HepG2 (cell line): ENCODE data around the gene NDUFB10. TPM values are rescaled to one million over a fixed set of nuclear protein-coding genes. Genes with fewer than 3 reads are reported as not detected.
A peak's percentile ranks its signal among the peaks of the same experiment; 100 is the strongest.

Source experiments
- ATAC-seq: fragments of 200-7000 bp; cut with Tn5 transposase; 3 replicates; pipeline ENCODE4 v1.9.1; 2020; ENCODE audit warnings: mild to moderate bottlenecking, moderate library complexity
- BruUV-seq: library from RNA; stranded (reverse); fragments of 400-500 nt; replicated peaks from 2 replicates; lab custom pipeline; 2021; lab: Mats Ljungman, UMichigan
- CTCF ChIA-PET: fragments of 300-600 bp; formaldehyde crosslinking; extraction: SDS; loops from one replicate; lab custom pipeline; 2021; ENCODE audit warnings: low total read pairs, inconsistent platforms, low intra/inter-chr PET ratio; lab: Yijun Ruan, JAX
- POLR2A ChIA-PET: fragments of 350-600 bp; sonication (Branson Sonifier 250); formaldehyde crosslinking; loops from one replicate; lab custom pipeline; 2020; ENCODE audit warnings: antibody characterized with exemption, inconsistent platforms; lab: Yijun Ruan, JAX
- DNase-seq: peaks from one replicate; pipeline ENCODE4 v3.0.0-alpha.2; 2015; ENCODE audit warnings: low spot score
- FAIRE-seq: peaks from 3 replicates; lab custom pipeline; 2011; peaks lifted over from hg19 to GRCh38; lab: Jason Lieb, UNC
- H2AFZ ChIP-seq: one replicate; pipeline ENCODE4 v1.6.1; 2011; ENCODE audit warnings: low read length, inconsistent platforms
- H3K27ac ChIP-seq: fragments of 300-600 bp; 3 replicates; pipeline ENCODE4 v1.8.0; 2011; ENCODE audit warnings: mixed run types, mild to moderate bottlenecking, mixed read lengths, low read length, inconsistent platforms; ENCODE audit not compliant: insufficient read depth; ENCODE audit errors: extremely low read length
- H3K27me3 ChIP-seq, 2 experiments: fragments of 200-600 bp in 1 of 2; 2 replicates in 1 of 2; 3 replicates in 1 of 2; pipeline versions ENCODE4 v1.6.0 to v1.8.0; 2011; ENCODE audit warnings: low read length in 2 of 2, mild to moderate bottlenecking in 2 of 2, moderate library complexity in 2 of 2, inconsistent platforms in 1 of 2; ENCODE audit not compliant: insufficient read depth in 2 of 2, control insufficient read depth in 1 of 2
- H3K36me3 ChIP-seq, 2 experiments: fragments of 200-600 bp in 1 of 2; replicated peaks in 1 of 2; 2 replicates in 1 of 2; 3 replicates in 1 of 2; pipeline versions ENCODE4 v1.5.1 to v1.8.0; 2011; ENCODE audit warnings: low read length in 2 of 2, inconsistent platforms in 1 of 2; ENCODE audit not compliant: insufficient read depth in 2 of 2, control insufficient read depth in 1 of 2
- H3K4me1 ChIP-seq: 2 replicates; pipeline ENCODE4 v1.5.1; 2012; ENCODE audit warnings: low read length, inconsistent platforms; ENCODE audit not compliant: insufficient read depth
- H3K4me2 ChIP-seq: 2 replicates; pipeline ENCODE4 v1.6.0; 2011; ENCODE audit warnings: low read depth, low read length, inconsistent platforms
- H3K4me3 ChIP-seq, 3 experiments: fragments of 200-600 bp in 1 of 3; sonication (generic), shearing (Covaris generic) in 1 of 3; replicated peaks in 1 of 3; 2 replicates each; pipeline ENCODE4 v1.5.1; 2011 to 2016; ENCODE audit warnings: low read length in 3 of 3, inconsistent platforms in 2 of 3, low read depth in 2 of 3, mild to moderate bottlenecking in 2 of 3, control low read depth in 1 of 3, mixed read lengths in 1 of 3; ENCODE audit not compliant: insufficient read depth in 1 of 3
- H3K79me2 ChIP-seq: one replicate; pipeline ENCODE4 v1.6.1; 2011; ENCODE audit warnings: low read length, inconsistent platforms; ENCODE audit not compliant: insufficient read depth
- H3K9ac ChIP-seq: 2 replicates; pipeline ENCODE4 v1.6.0; 2011; ENCODE audit warnings: mild to moderate bottlenecking, low read depth, low read length, inconsistent platforms; ENCODE audit not compliant: insufficient read depth
- H3K9me3 ChIP-seq: 2 replicates; pipeline ENCODE4 v1.5.1; 2012; ENCODE audit warnings: mild to moderate bottlenecking, low read length
- H4K20me1 ChIP-seq: 2 replicates; pipeline ENCODE4 v1.6.0; 2011; ENCODE audit warnings: inconsistent platforms, mild to moderate bottlenecking, low read length, moderate library complexity; ENCODE audit not compliant: insufficient read depth
- AGO2 ChIP-seq: fragments of 200-400 bp; formaldehyde crosslinking; optimal IDR thresholded peaks from 2 replicates; pipeline ENCODE3; 2017; ENCODE audit warnings: mild to moderate bottlenecking, low read depth, low read length, moderate library complexity
- ISX ChIP-seq: sonication (generic); formaldehyde crosslinking; conservative IDR thresholded peaks from 2 replicates; pipeline ENCODE4 v1.5.0; 2020; ENCODE audit warnings: missing genetic modification reagents
- PHF21A ChIP-seq: sonication (generic); formaldehyde crosslinking; IDR thresholded peaks from 2 replicates; pipeline ENCODE4 v1.5.0; 2020; ENCODE audit warnings: mild to moderate bottlenecking, missing genetic modification reagents
- RBFOX2 ChIP-seq: fragments of 200-400 bp; formaldehyde crosslinking; IDR thresholded peaks from 2 replicates; pipeline ENCODE4 v1.6.1; 2017; ENCODE audit warnings: low read depth, mild to moderate bottlenecking, low read length
- WGBS: methylation state at CpG from one replicate; pipeline ENCODE4 v1.1.6; 2017; ENCODE audit warnings: low lambda C conversion rate; 5-methylcytosine and 5-hydroxymethylcytosine counted together
- in situ Hi-C: cut with HindIII; loops from 2 replicates; pipeline ENCODE4 v1.10.0; 2017; ENCODE audit warnings: low pct_unique_long_range_greater_than_20kb; ENCODE audit not compliant: extremely low pct_ligation_motif_present
- intact Hi-C: fragments of 100-400 bp; cut with micrococcal nuclease; formaldehyde crosslinking; loops from one replicate; pipeline ENCODE4 v1.10.0; 2022; ENCODE audit not compliant: unreplicated experiment
- polyA plus RNA-seq, 8 experiments: library from polyadenylated mRNA; depleted of rRNA in 3 of 8; stranded (reverse) in 7 of 8; unstranded in 1 of 8; fragments of >200 nt; fragmentation: Illumina TruSeq in 4 of 8; extraction: Trizol in 4 of 8; gene quantifications; 2 replicates each; pipeline versions ENCODE4 v1.2.1 to v1.2.3, GENCODE V29; 2011 to 2016; ENCODE audit warnings: low read depth in 4 of 8, missing spikeins in 1 of 8, mixed read lengths in 1 of 8; ENCODE audit not compliant: insufficient read depth in 1 of 8
- total RNA-seq, 5 experiments: library from RNA; depleted of rRNA; stranded (reverse); fragments of >200 nt; fragmentation: Illumina TruSeq; extraction: Trizol; gene quantifications; 2 replicates each; pipeline ENCODE4 v1.2.3, GENCODE V29; 2016; ENCODE audit warnings: low read depth in 1 of 5

Gene NDUFB10
- total and polyA plus RNA-seq, 2 of the 13 experiments (the other 11 are each of a cell fraction or from before 2014, with no cell fraction given): 68.6 to 157 TPM

- DNase-seq: no peak
- WGBS: 99% methylated on average over 22 of the region's 39 CpGs
- TF ChIP-seq PHF21A (no peak), AGO2 (peak; percentile 18), RBFOX2 (0 out of 2 replicates have a peak, but pooled peaks have one; percentile 34)
- FAIRE-seq: no peak
- ChIA-PET CTCF (no interaction called here), POLR2A (interaction anchor here (1.3 to 2.3 kb wide), 2 partner anchors 10 to 35 kb away, joined by 3 to 6 read pairs; partner anchors contain the start of gene RPS2)
- H3K27me3 ChIP-seq: no peaks in the 10 kb centered on the region
- H3K4me1 ChIP-seq: peaks cover 5% of the 10 kb centered on the region
- ATAC-seq: no peak
- peaks cover 3% of the 10 kb centered on the region for H3K79me2 ChIP-seq
- BruUV-seq: no TSS peak
- H4K20me1 ChIP-seq: peaks cover 5% of the 10 kb centered on the region; the same call in 1 of the 2 replicates
- H2AFZ ChIP-seq: no peak overlapping the region
- no peak overlapping the region for H3K4me3 ChIP-seq
- no peaks in the 10 kb centered on the region for H3K9me3 ChIP-seq
- no peak overlapping the region for H3K4me2 ChIP-seq
- in situ Hi-C loops (no loop called here), intact Hi-C loops (no loop called here)
- no peak overlapping the region for H3K9ac ChIP-seq
- peaks cover 29 to 45% of the 10 kb centered on the region in 2 experiments for H3K36me3 ChIP-seq
- H3K27ac ChIP-seq: no peak overlapping the region
Measured at GRCh38 chr16:1998852-1999801, 39.8 kb downstream of the NDUFB10 start.

DNA sequence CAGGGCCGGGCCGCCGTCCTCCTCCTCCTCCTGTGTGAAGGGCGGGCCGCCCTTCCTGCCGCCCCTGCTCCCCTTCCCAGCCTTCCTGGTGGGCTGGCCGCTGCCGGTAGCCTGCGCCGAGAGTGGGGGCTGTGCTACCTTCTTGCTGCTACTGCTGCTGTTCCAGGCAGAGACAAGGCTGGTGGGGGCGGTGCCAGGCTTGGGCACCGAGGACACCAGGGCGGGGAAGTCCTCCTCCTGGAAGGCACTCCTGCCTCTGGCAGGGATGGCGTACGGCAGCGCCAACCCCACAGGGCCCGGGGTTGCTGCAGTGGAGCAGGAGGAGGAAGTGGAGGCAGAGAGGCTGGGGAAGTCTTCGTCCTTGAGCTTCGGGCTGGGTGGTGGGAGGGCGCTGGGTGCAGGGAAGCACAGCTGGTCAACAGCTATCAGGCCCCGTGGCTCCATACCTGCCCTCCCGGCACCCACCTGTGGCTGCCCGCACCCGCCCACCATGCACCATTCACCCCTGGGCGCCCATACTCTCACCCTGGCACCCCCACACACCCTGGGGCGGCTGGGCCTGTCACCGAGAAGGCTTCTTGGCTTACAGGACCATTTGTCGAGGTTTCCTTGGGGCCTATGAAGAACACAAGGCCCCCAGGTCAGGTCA, 40.7 kb downstream of the NDUFB10 start:
- CTCF ChIA-PET: no interaction called here
- in situ Hi-C loops: no loop called here
- H3K4me1 ChIP-seq: peaks cover 11% of the 10 kb centered on the region
- no peak overlapping the region for H3K9ac ChIP-seq
- no peaks in the 10 kb centered on the region for H3K9me3 ChIP-seq
- POLR2A ChIA-PET: interaction anchor here (1.3 kb wide), 1 partner anchor 9 kb away, joined by 3 read pairs; no protein-coding TSS in a partner anchor
- ATAC-seq (no peak), FAIRE-seq (no peak), DNase-seq (no peak)
- peaks cover 5% of the 10 kb centered on the region; the same call in 1 of the 2 replicates for H4K20me1 ChIP-seq
- H2AFZ ChIP-seq: no peak overlapping the region
- H3K4me2 ChIP-seq: no peak overlapping the region
- no peak overlapping the region for H3K4me3 ChIP-seq
- BruUV-seq: no TSS peak
- peaks cover 29 to 45% of the 10 kb centered on the region in 2 experiments for H3K36me3 ChIP-seq
- 96% methylated on average over 15 of the region's 28 CpGs for WGBS
- H3K79me2 ChIP-seq: peaks cover 4% of the 10 kb centered on the region
- intact Hi-C loops: no loop called here
- peak; percentile 31 for TF ChIP-seq AGO2
- no peak for TF ChIP-seq ISX (CRISPR knock-in tag)
- H3K27ac ChIP-seq: no peak overlapping the region
- H3K27me3 ChIP-seq: no peaks in the 10 kb centered on the region
